ENCODE results near the gene CDH13.

GRCh38 chr16:83345846-83346640 lies 719.3 kb downstream of the CDH13 start:
- TF ChIP-seq POLR2A (IDR thresholded peaks at IDR 0.05) = no peak
- TF ChIP-seq, protein P1, sequence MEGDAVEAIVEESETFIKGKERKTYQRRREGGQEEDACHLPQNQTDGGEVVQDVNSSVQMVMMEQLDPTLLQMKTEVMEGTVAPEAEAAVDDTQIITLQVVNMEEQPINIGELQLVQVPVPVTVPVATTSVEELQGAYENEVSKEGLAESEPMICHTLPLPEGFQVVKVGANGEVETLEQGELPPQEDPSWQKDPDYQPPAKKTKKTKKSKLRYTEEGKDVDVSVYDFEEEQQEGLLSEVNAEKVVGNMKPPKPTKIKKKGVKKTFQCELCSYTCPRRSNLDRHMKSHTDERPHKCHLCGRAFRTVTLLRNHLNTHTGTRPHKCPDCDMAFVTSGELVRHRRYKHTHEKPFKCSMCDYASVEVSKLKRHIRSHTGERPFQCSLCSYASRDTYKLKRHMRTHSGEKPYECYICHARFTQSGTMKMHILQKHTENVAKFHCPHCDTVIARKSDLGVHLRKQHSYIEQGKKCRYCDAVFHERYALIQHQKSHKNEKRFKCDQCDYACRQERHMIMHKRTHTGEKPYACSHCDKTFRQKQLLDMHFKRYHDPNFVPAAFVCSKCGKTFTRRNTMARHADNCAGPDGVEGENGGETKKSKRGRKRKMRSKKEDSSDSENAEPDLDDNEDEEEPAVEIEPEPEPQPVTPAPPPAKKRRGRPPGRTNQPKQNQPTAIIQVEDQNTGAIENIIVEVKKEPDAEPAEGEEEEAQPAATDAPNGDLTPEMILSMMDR (IDR thresholded peaks at IDR 0.05 in 4 of 5, conservative IDR thresholded peaks at IDR 0.05 in 1 of 5) = no peak
